Stimulated activated CD4-positive, alpha-beta T cell treated with anti-CD3 and anti-CD28 coated beads, Interleukin-1b, Interleukin-23, amount 100 ng/mL, for 24 hours (primary cell): ENCODE data around the gene EPN3.

Experiments used
- DNase-seq, 4 experiments: peaks; one replicate each; pipeline ENCODE4 v3.0.0-alpha.2; 2020; ENCODE audit warnings: low read depth in 4 of 4, low spot score in 1 of 4

Gene EPN3

DNA sequence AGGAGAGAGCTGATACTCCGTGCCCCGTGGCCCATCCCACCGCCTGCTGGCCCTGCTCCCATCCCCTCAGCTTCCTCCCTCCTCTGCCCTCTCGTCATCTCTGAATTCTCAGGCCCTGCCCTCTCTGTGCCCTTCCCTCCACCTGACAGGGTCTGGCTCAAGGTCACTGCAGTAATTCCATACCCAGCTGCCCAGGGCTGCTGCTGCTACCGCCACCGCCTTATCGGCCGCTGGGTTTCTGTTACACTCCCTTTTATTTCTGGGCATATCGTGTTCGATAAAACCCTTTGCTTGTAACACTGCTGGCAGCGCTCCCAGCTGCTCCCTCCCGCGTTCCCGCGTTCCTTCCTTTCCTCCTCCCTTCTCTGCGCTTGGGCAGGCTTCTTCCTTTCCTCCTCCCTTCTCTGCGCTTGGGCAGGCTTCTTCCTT, 1.2 kb downstream of the EPN3 start:
- no peak for DNase-seq

DNA sequence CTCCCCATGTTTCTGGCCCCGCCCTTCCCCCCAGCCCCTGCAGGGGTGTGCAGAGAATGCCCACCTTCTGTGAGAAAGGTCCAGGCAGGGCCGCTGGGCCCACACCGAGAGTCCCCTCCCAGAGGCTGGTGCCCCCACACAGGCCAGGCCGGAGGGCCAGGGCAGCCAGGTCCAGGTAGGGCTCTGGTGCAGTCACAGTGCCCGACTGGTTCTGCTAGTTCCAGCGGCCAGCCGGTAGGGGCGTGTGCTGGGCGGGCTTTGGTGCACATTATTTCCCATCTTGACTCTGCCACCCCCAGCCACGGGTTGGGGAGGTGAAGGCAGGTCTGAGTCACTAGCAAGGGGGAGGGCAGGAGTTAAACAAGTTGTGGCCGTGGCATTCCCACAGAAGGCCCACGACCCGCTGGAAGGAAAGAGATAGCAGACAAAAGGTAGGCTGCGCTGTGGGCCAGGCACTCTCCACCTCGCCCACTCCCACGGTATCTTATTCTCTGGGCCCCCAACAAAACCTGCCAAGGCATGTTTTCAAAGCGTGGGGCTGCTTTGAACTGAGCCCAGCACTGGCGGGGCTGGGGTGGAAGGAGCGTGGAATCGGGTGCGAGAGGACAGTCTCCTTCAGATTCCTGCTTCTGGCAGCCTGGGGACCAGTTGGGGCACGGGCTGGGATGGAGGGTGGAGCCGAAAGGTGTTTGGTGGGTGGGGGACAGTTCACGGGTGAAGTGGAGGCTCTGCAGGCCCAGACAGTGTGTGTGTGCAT, 1.9 kb downstream of the EPN3 start:
- DNase-seq = no peak

DNA sequence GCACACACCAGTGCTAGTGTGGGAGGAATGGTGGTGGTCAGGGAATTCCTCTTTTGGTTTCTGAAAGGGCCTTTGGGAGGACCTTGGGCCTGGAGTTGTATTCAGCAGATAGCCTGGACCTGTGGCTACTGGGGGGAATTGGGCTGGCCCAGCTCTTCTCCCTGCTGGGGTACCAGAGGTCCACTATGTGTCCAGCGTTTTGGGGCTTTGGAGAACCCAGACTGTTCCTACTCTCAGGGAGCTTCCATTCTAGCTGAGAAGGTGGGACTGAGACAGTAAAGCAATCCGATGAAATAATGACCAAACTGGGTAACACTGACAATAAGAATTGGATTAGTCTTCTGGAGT, 2.4 kb downstream of the EPN3 start:
- no peak for DNase-seq

DNA sequence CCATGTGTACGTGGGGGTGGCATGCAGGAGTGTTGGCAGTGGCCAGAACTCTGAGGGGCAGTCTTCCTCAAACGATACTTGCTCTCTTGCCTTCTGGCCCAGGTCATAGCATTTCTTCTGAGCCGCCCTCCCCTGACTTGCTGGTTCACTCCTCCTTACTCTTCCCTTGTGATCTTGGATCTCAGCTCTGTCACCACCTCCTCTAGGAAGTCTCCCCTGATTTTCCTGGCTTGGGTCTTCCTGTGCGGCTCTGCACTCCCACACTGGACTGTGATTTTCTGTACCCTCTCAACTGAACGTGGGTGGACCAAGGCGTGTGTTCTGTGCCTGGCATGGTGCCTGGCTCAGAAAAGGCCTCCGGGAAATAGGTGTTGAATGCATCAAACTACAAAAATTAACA, 2.9 kb downstream of the EPN3 start:
- DNase-seq = no peak

DNA sequence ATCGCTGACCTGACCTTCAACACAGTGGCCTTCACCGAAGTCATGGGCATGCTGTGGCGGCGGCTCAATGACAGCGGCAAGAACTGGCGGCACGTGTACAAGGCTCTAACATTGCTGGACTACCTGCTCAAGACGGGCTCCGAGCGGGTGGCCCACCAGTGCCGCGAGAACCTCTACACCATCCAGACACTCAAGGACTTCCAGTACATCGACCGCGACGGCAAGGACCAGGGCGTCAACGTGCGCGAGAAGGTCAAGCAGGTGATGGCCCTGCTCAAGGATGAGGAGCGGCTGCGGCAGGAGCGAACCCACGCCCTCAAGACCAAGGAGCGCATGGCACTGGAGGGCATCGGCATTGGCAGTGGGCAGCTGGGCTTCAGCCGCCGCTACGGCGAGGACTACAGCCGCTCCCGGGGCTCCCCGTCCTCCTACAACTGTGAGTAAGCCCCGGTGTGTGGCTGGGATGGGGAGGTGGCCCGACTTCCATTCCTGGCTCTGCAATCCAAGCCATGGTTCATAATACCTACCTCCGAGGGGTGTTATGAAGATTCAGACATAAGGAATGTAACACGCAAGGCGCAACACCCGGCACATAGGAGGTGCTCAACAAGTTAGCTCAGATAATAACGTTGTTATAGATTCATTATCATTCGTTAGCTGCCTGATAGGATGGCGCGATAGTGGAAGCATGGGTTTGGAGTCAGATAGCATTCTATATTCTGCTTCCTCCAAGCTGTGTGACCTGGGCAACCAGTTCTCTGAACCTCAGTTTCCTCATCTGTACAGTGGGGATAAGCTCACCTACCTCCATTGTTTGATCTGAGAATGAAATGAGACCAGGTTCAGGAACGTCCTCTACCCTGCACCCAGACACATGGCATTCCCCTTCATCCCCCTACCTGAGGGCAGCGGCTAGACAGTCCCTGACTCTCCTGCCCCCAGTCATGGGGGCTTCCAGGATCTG, 4.4 kb downstream of the EPN3 start:
- no peak for DNase-seq

DNA sequence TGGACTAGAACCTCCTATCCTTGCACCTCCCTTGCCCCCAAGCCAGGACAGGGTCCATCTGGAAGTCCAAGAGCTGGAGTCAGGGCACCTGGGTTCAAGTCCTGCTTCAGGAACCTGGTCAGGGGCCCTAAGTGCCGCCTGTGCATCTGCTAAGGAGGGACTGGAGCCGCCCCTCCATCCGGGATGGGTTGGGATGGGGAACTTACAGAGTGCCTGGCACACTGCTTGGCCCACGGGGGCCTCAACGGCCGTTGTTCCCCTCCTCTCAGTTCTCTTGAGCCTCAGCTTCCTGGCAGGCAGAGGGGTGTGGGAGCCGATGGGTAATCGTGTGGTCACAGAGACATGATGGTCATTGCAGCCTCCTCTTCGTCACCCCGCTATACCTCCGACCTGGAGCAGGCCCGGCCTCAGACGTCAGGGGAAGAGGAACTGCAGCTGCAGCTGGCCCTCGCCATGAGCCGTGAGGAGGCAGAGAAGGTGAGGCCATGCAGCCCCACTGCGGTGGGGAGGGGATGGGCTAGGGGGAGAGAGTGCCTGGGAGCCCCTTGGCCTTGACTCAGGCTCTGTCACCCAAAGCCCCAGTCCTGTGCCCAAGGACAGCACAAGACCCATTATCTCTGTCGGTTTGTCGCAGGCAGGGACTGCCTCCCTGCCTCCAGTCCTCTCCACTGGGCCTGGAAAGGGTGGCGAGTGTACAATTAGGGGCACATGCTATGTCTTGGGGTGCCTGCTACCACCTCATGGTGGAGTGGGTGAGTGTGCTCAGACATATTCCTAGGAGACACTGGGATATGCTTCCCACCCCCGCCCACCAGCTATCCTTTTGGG, 5.4 kb downstream of the EPN3 start:
- DNase-seq = no peak

DNA sequence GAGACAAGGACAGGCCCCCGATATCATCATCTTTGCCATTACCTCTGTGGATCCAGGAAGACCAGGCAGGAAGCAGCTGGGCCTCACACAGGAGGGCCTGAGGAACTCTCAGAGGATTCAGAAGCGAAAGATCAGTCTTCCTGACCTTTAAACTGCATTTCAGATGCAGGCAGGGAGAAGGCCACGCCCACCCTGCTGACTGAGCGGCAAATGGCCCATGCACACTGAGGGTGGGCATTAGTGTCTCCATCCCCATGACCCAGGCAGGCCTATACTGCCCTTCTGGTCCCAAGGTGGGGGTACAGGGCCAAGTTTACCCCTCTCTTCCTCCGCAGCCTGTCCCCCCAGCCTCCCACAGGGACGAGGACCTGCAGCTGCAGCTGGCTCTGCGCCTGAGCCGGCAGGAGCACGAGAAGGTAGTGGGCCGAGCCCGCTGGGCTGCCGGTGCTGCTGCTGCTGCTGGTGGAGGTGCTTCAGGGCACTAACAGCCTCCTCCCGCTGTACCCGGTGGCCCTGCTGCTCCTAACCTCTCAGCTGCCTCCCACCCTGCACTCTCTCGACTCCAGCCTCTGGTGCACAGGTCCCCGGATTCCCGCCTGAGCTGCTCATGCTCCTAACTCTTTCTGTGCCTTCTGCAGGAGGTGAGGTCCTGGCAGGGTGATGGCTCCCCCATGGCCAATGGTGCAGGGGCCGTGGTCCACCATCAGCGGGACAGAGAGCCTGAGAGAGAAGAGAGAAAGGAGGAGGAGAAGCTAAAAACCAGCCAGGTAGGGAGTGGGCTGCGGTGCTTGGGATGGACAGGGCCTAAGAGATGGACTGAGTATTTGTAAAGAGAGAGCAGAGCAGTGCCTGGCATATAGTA, 6.2 kb downstream of the EPN3 start:
- no peak for DNase-seq

DNA sequence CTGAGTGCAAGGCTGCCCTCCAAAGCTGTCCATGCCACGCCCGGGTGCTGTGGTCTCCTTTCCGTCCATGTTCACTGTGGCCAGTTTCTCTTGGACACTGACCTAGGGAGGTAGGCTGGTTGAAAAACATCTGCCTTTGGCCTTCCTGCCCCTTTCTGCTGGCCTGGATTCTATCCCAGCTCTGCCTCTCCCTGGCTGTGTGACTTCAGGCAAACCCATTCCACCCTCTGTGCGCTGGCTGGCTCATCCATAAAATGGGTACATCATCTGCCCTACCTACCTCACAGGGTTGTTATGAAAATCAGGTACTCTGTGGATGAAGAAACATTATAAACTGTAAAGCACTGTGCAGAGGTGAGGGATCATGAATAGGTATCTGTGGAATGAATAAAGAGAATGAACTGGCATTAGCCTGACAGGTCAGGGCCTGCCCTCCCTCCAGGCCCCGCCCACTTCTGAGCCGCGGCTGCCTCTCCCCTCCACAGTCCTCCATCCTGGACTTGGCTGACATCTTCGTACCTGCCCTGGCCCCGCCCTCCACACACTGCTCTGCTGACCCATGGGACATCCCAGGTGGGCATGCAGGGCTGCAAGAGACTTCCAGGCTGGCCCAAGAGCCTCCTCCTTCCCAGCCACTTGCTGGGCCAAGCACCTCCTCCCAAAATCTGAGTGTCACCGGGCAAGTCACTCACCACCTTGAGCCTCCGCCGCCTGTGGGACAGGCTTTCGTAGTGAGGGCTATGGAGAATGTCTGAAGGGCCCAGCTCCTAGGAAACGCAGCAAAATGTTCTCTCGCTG, 7.4 kb downstream of the EPN3 start:
- no peak for DNase-seq

DNA sequence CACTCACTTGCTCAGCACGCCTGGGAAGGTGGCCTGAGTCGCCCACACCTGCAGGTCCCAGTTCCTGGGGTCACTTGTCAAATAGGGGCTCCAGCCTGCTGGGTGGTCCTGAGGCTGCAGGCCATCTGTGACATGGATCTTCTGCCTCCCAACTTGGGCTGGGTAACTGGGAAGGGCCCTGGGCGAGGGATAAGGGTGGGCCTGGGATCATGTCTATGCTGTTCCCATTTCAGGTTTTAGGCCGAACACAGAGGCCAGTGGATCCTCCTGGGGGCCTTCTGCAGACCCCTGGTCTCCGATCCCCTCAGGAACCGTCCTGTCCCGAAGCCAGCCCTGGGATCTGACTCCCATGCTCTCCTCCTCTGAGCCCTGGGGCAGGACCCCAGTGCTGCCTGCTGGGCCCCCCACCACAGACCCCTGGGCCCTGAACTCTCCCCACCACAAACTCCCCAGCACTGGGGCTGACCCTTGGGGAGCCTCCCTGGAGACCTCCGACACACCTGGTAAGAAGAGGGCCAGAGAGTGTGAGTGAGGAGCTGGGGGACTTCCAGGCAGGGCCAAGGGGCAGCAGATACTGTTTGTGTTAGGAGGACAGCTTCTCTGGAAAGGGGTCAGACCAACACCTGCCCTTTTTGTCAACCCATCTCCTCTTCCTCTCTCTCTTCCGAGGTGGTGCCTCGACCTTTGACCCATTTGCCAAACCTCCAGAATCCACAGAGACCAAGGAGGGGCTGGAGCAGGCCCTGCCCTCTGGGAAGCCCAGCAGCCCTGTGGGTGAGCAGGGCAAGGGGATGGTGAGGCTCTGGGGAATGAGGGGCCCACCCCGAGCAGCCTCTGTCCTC, 8.2 kb downstream of the EPN3 start:
- DNase-seq = no peak

DNA sequence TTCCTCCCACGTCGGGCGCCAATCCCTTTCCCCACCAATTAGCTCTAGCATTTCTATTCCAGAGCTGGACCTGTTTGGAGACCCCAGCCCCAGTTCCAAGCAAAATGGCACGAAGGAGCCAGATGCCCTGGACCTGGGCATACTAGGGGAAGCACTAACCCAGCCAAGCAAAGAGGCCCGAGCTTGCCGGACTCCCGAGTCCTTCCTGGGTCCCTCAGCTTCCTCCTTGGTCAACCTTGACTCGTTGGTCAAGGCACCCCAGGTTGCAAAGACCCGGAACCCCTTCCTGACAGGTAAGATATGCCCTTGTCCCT, 8.8 kb downstream of the EPN3 start:
- no peak for DNase-seq

DNA sequence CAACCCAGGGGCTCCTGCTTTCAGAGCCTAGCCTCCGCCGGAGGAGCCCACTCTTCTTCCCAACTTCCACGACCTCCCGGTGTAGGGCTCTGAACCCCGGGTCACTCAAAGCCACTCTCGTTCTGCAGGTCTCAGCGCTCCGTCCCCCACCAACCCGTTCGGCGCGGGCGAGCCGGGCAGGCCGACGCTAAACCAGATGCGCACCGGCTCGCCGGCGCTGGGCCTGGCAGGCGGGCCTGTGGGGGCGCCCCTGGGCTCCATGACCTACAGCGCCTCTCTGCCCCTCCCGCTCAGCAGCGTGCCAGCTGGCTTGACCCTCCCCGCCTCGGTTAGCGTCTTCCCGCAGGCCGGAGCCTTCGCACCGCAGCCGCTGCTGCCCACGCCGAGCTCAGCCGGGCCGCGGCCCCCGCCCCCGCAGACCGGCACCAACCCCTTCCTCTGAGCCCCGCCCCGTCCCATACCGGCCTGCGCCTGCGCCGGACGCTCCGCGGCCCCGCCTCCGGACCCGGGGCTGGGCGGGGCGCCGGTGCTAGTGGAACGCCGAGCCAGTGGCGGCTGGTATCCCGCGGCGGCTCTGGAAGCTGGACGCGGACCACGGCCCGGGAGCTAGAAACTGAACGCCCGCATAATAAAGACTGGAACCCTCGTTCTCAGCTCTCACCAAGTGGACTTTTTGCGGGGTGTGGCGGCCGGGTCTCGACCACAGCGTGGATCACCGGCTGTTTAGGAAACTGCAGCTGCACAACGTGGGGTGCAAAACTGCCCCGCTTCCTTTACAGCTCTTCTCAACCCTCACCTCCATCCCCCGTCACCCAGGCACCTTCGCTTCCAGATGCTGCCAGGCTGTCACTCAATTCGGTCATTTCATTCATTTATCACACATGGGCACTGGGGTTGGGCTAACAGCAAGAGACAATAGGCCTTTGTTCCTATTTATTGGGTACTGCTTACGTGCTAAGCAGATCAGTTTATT, 9.5 kb downstream of the EPN3 start:
- peak; percentile 59 to 81 (median 70) for DNase-seq

DNA sequence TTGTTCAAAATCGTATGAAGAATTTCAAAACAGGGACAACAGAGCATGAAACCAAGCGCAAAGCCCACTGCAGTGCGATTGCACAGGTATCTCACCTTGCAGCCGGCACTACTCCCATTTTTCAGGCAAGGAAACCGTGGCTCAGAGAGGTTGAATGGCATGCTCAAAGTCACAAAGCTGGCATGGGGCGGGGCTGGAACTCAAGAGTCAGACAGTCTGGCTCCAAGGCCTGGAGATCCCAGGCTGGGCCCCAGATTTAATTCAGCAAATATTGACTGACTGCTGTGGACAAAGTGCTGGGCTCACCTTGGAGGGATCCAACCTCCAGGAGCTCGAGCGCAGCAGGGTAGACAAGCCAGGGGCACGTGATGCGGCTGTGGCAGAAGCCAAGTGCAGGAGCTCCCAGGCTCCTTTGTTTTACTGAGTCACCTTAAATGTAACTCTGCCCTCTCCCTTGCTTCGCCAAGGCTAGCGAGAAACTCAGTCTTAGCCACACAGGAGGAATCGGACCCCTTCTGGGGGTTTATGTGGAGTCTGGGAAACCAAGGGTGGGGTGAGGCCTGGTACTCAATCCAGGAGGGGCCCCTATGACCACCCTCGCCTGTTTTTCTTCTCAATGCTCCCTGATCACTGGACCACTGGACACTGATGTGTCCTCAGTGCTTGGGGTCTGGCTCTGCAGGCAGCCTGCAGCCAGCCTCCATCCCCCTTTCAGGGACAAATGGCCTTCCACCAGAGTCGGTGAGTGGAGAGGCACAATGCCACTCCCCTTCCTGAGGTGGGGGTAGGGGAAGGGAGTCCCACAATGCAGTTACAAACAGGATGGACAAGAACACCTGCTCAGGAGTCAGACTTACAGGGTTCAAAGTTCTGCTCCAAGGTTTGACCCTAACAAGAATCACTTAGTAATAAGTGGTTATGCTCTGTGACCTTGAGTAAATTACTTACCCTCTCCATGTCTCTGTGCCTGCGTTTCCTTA, 10.6 kb downstream of the EPN3 start:
- DNase-seq = no peak

DNA sequence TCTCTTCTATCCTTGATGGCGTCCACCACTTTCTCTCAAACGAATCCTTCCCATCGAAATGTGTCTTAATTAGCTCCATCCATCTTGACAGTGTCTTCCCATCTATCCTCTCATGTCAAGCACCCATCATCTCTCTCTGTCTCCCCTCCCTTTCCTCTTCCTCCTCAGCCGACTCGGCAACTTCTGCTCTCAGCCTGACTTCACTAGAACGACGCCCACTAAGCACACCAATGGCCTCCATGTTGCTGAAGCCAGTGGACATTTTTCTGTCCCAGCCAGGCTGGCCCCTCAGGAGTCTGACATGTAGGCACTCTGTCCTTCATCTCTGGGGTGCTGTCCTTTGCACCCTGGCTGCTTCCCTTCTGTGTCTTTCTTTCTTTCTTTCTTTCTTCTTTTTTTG, 12.0 kb downstream of the EPN3 start:
- DNase-seq = no peak

DNA sequence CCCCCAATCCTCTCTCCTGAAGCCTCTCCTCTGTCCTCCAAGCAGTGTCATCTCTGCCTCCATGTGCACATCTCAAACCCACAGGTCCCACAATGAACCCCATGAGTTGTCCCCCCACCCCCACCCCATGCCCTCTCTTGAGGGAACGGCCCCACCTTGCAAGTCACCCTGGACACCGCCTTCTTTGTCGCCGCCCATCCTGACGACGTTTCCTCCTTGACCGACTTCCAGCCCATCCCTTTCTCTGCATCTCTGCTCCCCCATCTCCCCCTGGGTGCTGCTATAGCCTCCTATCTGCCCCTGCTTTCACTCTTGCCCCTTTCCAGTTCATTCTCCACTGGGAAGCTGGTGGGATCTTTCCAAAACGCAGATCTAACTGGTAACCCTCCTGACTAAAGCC, 12.8 kb downstream of the EPN3 start:
- DNase-seq = no peak

DNA sequence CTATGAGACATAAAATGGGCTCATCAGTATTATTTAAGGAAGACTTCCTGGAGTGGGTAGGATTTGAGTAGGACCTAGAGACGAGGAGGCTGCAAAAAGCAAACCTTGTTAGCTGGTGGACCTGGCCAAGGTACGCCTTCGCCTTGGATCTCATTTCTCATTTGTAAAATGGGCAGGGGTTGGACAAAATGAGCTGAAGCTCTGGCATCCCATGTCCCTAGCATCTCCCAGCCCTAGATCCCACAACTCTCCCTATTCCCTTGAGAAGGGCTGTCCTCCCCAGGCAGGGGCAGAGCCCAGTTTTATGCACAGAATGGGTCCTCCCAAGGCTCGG, 14.1 kb downstream of the EPN3 start:
- DNase-seq = no peak

DNA sequence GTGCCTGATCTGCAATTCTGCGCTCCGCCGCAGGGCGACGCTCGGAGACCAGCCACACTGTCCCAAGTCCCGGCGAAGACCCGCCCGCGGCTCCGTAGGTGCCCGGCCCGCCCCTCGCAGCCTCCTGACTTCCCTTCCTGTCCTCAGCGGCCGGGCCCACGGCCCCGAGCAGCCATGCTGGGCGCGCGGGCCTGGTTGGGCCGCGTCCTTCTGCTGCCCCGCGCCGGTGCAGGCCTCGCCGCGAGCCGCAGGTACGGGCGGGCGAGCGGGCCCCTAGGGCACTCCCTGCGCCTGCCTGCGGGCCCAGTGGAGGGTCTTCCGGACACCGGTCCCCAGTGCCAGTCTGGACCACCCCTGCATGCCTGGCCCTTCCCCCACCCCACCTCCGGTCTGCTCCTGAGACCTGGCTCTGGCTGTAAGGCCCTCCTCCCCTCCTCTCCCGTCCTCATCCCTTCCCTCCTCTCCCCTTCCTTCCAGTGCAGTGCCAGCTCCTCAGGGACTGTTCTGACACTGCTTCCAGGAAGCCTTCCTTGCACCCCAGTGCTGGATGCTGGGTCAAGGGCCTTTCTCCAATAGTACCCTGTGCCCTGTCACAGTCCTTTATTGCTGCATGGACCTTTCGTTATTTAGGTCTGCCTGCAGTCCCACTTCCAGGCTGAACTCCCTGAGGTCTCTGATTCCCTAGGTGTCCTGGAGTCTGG, 14.7 kb downstream of the EPN3 start, which contains the start of gene SPATA20:
Gene SPATA20, plus strand, starts transcription at position 140 of the 701 bp plus-strand sequence. Its CDS starts 35 bp downstream, at position 175.
- peak; percentile 59 to 83 (median 66) for DNase-seq
